Measurements from ENCODE around the gene ZBTB37.
"Not testable (repeated sequence)": the region's sequence is repeated elsewhere in the genome, so short reads cannot be mapped to it uniquely, and the experiment has no call there.

ZBTB37 gene

DNA sequence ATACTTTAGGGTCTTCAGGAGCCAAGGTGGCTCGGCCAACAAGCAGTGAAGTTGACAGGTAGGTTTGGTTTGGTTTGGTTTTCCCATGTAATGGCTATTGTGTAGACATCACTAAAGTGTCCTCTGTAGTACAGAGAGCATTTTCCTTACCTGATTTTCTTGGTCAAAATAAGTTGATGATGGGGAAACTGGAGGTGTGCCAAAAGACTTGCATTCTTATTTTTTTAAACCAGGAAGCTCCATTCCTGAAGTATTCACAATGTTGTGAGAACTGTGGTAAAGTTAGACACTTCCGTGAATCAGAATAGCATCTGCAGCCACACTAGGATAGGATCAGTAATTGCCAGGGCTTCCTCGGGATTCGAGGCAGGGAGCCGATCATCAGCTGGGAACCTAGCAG is 2.9 kb downstream of the ZBTB37 start:
- TF ChIP-seq, protein P1, sequence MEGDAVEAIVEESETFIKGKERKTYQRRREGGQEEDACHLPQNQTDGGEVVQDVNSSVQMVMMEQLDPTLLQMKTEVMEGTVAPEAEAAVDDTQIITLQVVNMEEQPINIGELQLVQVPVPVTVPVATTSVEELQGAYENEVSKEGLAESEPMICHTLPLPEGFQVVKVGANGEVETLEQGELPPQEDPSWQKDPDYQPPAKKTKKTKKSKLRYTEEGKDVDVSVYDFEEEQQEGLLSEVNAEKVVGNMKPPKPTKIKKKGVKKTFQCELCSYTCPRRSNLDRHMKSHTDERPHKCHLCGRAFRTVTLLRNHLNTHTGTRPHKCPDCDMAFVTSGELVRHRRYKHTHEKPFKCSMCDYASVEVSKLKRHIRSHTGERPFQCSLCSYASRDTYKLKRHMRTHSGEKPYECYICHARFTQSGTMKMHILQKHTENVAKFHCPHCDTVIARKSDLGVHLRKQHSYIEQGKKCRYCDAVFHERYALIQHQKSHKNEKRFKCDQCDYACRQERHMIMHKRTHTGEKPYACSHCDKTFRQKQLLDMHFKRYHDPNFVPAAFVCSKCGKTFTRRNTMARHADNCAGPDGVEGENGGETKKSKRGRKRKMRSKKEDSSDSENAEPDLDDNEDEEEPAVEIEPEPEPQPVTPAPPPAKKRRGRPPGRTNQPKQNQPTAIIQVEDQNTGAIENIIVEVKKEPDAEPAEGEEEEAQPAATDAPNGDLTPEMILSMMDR (IDR thresholded peaks at IDR 0.05; ENCODE audit: extremely low read depth, insufficient read depth, missing control alignments): no peak
- in situ Hi-C loops (cut with MboI; ENCODE audit: low pct_unique_long_range_greater_than_20kb, low sequenced_read_pairs, unreplicated experiment): no loop called here
- DNase-seq (ENCODE audit: low spot score): no peak

DNA sequence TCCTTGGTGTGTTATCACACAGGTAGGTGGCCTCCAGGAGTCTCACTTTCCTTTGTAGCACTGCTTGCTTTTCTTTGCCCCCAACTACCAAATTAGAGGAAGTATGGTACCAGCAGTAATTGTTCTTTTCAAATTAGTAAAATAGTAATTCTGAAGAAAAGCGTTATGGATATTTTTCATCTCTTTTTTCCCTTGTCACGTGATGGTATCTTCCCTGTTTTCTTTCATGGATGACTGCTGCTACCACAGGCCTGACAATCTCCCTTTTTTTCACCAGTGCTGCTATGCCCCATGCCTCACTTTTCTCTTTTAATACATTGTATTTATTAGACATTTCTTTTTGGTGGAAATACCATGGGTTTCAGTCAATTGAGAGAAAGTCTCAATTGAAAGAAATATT is 3.3 kb downstream of the ZBTB37 start:
- TF ChIP-seq, protein P1 (IDR thresholded peaks at IDR 0.05; ENCODE audit: extremely low read depth, insufficient read depth, missing control alignments): no peak
- in situ Hi-C loops (cut with MboI; ENCODE audit: low pct_unique_long_range_greater_than_20kb, low sequenced_read_pairs, unreplicated experiment): no loop called here
- DNase-seq (ENCODE audit: low spot score): no peak

DNA sequence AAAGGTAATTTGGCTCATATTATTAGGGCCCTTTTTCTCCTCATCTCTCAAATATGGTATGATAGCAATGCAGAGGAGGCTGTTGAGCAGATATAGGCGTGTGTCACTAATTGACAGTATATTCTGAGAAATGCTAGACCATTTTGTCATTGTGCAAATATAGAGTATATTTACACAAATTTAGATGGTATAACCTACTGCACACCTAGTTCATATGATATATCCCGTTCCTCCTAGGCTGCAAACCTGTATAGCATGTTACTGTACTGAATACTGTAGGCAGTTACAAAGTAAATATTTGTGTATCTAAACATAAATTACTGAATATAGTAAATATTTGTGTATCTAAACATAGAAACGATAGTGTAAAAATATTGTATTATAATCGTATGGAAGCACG is 8.6 kb downstream of the ZBTB37 start:
- TF ChIP-seq, protein P1 (IDR thresholded peaks at IDR 0.05; ENCODE audit: extremely low read depth, insufficient read depth, missing control alignments): no peak
- no peak for DNase-seq (ENCODE audit: low spot score)
- in situ Hi-C loops (cut with MboI; ENCODE audit: low pct_unique_long_range_greater_than_20kb, low sequenced_read_pairs, unreplicated experiment): no loop called here

DNA sequence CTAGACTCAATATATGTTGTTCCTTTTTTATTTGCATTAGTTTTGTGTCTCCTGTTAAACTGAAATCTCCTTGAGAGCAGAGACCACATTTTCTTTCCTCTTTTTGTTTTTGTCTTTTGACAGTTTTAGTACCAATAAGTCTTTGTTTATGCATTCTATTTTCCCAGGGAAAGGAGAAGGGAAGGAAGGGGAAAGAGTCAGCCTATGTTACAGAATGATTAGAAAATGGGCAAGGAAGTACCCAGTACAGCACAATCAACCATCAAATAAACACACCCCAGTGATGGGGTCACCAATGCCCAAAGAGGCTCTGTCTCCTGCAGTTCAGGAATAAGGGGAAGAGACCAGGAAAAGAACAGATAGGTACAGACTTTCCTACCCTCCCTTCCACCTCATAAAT is 10.1 kb downstream of the ZBTB37 start:
- in situ Hi-C loops (cut with MboI; ENCODE audit: low pct_unique_long_range_greater_than_20kb, low sequenced_read_pairs, unreplicated experiment): no loop called here
- no peak for DNase-seq (ENCODE audit: low spot score)
- TF ChIP-seq, protein P1 (IDR thresholded peaks at IDR 0.05; ENCODE audit: extremely low read depth, insufficient read depth, missing control alignments): no peak

DNA sequence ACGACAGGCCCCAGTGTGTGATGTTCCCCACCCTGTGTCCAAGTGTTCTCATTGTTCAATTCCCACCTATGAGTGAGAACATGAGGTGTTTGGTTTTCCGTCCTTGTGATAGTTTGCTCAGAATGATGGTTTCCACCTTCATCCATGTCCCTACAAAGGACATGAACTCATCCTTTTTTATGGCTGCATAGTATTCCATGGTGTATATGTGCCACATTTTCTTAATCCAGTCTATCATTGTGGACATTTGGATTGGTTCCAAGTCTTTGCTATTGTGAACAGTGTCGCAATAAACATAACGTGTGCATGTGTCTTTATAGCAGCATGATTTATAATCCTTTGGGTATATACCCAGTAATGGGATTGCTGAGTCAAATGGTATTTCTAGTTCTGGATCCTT is 12.9 kb downstream of the ZBTB37 start:
- in situ Hi-C loops (cut with MboI; ENCODE audit: low pct_unique_long_range_greater_than_20kb, low sequenced_read_pairs, unreplicated experiment); DNase-seq (ENCODE audit: low spot score): not testable (repeated sequence)

DNA sequence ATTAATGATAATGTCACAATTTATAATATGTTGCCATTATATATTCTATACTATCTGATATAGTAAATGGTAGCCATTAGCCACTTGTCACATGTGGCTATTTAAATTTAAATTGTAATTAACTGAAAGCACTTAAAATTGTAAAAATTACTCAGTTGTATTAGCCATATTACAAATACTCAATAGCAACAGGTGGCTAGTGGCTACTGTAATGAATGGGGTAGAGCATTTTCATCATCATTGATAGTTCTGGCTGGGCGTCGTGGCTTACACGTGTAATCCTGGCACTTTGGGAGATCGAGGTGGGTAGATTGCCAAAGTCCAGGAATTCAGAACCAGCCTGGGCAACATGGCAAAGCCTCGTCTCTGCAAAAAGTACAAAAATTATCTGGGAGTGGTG is 16.5 kb downstream of the ZBTB37 start:
- no peak for DNase-seq (ENCODE audit: low spot score)
- in situ Hi-C loops (cut with MboI; ENCODE audit: low pct_unique_long_range_greater_than_20kb, low sequenced_read_pairs, unreplicated experiment): no loop called here
- TF ChIP-seq, protein P1 (IDR thresholded peaks at IDR 0.05; ENCODE audit: extremely low read depth, insufficient read depth, missing control alignments): no peak

DNA sequence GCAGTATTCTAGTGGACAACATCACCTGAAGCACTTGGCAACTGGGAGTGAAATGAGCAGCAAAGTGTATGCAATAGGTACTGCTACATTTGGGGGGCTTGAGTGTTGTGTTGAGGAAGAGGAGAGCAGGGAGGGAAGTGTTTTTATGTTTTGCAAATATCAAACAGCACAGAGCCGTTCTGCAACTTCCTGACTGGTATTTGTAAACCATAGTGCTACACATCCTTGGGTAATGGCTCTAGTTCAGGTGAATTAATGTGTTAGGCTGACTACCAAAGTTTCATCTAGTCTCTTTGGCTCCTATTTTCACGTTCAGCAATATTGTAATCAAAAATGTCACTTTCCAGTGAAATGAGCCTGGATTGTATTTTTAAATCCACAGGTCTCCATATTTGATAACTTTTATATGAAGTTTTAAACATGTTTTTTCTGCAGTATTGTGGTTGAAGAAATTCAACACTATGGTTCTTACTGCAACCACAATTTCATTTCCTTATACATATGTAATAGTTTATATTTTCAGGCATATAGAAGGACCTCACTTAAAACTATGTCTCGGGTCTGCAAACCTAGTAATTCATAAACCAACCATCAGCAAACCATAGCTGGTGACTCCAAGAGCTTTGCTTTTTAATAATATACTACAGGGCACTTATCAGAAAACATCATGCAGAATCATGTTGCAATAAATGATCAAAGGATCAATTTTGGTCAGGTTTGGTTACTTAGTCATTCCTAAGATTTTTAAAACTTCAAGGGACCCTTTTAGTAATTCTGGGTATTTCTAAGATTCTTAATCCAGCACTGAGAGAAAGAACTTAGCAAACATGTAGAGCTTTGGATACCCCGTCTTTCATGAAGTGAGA is 18.8 kb downstream of the ZBTB37 start:
- TF ChIP-seq, protein P1 (IDR thresholded peaks at IDR 0.05; ENCODE audit: extremely low read depth, insufficient read depth, missing control alignments): no peak
- in situ Hi-C loops (cut with MboI; ENCODE audit: low pct_unique_long_range_greater_than_20kb, low sequenced_read_pairs, unreplicated experiment): no loop called here
- no peak for DNase-seq (ENCODE audit: low spot score)
